ENCODE data around the gene DHTKD1. TPM values are rescaled to one million over a fixed set of nuclear protein-coding genes. Genes with fewer than 3 reads are reported as not detected.

Gene DHTKD1
- total RNA-seq, 1 donor from 2014 or later: 31.7 TPM

DNA sequence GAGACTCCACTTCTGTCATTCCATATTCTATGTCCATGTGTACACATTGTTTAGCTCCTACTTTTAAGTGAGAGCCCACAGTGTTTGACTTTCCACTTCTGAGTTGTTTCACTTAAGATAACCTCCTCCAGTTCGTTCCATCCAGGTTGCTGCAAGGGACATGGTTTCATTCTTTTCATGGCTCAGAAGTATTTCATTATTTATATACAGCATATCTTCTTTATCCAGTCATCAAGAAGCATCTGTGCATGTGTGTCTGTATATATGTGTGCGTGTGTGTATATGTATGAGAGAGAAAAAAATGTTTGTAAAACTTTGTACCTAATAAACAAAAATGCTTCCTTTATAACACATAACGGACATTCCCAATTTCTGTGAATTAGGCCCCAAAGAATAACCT lies 66.9 kb downstream of the DHTKD1 start:
- no peak overlapping the region for H3K4me3 Mint-ChIP-seq (ENCODE audit: unreplicated experiment)
- no peaks in the 10 kb centered on the region for H3K4me1 Mint-ChIP-seq (ENCODE audit: unreplicated experiment)
- H3K9me3 Mint-ChIP-seq (ENCODE audit: unreplicated experiment): no peaks in the 10 kb centered on the region
- H3K27me3 Mint-ChIP-seq (ENCODE audit: unreplicated experiment): no peaks in the 10 kb centered on the region
- TF ChIP-seq, protein P1, sequence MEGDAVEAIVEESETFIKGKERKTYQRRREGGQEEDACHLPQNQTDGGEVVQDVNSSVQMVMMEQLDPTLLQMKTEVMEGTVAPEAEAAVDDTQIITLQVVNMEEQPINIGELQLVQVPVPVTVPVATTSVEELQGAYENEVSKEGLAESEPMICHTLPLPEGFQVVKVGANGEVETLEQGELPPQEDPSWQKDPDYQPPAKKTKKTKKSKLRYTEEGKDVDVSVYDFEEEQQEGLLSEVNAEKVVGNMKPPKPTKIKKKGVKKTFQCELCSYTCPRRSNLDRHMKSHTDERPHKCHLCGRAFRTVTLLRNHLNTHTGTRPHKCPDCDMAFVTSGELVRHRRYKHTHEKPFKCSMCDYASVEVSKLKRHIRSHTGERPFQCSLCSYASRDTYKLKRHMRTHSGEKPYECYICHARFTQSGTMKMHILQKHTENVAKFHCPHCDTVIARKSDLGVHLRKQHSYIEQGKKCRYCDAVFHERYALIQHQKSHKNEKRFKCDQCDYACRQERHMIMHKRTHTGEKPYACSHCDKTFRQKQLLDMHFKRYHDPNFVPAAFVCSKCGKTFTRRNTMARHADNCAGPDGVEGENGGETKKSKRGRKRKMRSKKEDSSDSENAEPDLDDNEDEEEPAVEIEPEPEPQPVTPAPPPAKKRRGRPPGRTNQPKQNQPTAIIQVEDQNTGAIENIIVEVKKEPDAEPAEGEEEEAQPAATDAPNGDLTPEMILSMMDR (IDR thresholded peaks at IDR 0.05; ENCODE audit: unreplicated experiment): no peak
- no peak overlapping the region for H3K27ac Mint-ChIP-seq (ENCODE audit: unreplicated experiment)
- H3K36me3 Mint-ChIP-seq (ENCODE audit: low read depth, unreplicated experiment): peaks cover 6% of the 10 kb centered on the region
- DNase-seq (ENCODE audit: low spot score): no peak

DNA sequence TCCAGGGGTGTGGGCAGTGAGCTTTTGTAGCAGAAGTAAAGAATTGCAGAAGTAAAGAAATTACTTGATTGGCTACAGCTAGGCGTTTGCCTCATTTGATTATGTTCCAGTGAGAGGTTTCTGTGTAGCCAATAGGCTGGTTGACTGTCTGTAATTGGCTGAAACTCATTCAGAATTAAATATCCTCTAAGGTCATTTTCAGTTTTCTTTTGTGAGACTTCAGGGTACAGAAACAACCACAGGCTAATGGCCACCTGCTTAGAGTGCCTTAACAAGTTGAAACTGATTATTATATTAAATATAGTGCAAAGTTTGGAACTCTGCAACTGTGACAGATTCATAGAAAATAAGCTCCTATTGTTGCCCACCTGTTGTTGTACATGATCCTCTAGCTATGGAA lies 71.3 kb downstream of the DHTKD1 start:
- TF ChIP-seq, protein P1 (IDR thresholded peaks at IDR 0.05; ENCODE audit: unreplicated experiment): no peak
- Mint-ChIP-seq H3K36me3 (ENCODE audit: low read depth, unreplicated experiment) (peaks cover 19% of the 10 kb centered on the region), H3K4me1 (ENCODE audit: unreplicated experiment) (no peaks in the 10 kb centered on the region), H3K9me3 (ENCODE audit: unreplicated experiment) (no peaks in the 10 kb centered on the region), H3K27ac (ENCODE audit: unreplicated experiment) (no peak overlapping the region), H3K27me3 (ENCODE audit: unreplicated experiment) (no peaks in the 10 kb centered on the region), H3K4me3 (ENCODE audit: unreplicated experiment) (no peak overlapping the region)
- no peak for DNase-seq (ENCODE audit: low spot score)

DNA sequence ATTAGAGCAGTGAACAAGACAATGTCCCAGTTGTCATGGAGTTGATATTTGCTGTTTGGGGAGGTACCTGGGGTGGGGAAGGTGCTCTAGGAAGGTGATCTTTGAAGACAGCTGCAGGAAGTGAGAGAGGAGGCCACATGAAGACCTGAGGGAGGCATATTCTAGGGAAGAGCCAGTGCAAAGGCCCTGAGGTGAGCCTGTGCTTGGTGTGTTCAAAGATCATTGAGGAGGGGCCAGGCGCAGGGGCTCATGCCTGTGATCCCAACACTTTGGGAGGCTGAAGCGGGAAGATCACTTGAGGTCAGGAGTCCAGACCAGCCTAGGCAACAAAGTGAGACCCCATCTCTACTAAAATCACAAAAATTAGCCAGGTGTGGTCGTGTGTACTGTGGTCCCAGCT lies 75.8 kb downstream of the DHTKD1 start:
- DNase-seq (ENCODE audit: low spot score): no peak
- no peaks in the 10 kb centered on the region for H3K4me1 Mint-ChIP-seq (ENCODE audit: unreplicated experiment)
- peaks cover 16% of the 10 kb centered on the region for H3K36me3 Mint-ChIP-seq (ENCODE audit: low read depth, unreplicated experiment)
- no peak overlapping the region for H3K27ac Mint-ChIP-seq (ENCODE audit: unreplicated experiment)
- TF ChIP-seq, protein P1 (IDR thresholded peaks at IDR 0.05; ENCODE audit: unreplicated experiment): no peak
- peak overlapping the region; percentile 26 for H3K4me3 Mint-ChIP-seq (ENCODE audit: unreplicated experiment)
- H3K9me3 Mint-ChIP-seq (ENCODE audit: unreplicated experiment): no peaks in the 10 kb centered on the region
- no peaks in the 10 kb centered on the region for H3K27me3 Mint-ChIP-seq (ENCODE audit: unreplicated experiment)

DNA sequence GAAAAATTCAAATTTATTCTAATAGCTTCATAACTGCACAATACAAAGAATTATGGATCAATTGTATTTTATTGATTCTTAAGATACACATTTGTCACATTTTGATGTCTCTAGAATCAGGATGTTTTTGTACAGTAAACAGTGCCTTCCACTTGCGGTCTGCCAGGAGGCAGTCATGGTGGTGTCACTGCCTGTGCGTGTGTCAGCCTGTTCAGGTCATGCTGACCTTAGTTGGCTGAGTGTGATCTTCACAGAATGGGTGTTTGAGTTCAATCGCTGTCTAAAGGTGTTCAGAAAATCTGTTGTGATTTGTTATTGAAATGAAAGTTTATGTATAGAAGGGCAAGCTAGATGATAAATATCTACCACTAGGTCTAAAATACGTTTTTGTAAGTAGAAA lies 81.4 kb downstream of the DHTKD1 start:
- Mint-ChIP-seq H3K4me1 (ENCODE audit: unreplicated experiment) (no peaks in the 10 kb centered on the region), H3K4me3 (ENCODE audit: unreplicated experiment) (no peak overlapping the region), H3K9me3 (ENCODE audit: unreplicated experiment) (no peaks in the 10 kb centered on the region), H3K27me3 (ENCODE audit: unreplicated experiment) (no peaks in the 10 kb centered on the region), H3K36me3 (ENCODE audit: low read depth, unreplicated experiment) (peaks cover 10% of the 10 kb centered on the region), H3K27ac (ENCODE audit: unreplicated experiment) (no peak overlapping the region)
- TF ChIP-seq, protein P1 (IDR thresholded peaks at IDR 0.05; ENCODE audit: unreplicated experiment): no peak
- no peak for DNase-seq (ENCODE audit: low spot score)

DNA sequence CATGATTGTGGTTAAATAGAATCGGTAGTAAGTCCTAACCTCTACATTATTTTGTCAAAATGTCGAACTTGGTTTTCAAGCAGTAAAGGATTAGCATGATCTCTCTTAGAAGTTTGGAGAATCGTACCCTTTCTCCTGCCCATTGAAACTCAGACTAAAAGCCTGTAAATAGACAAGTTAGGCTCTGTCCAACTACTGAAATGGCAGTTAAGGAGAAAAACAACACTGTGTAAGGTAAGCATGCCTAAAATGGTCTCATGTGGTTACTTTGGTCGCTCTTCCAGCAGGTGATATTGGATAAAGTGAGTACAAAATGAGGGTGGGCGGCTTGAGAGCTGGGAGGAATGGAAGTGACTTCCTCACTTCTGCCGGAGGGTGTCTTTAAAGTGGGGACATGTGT lies 85.8 kb downstream of the DHTKD1 start:
- Mint-ChIP-seq H3K9me3 (ENCODE audit: unreplicated experiment) (no peaks in the 10 kb centered on the region), H3K27ac (ENCODE audit: unreplicated experiment) (no peak overlapping the region), H3K36me3 (ENCODE audit: low read depth, unreplicated experiment) (peaks cover 10% of the 10 kb centered on the region), H3K4me3 (ENCODE audit: unreplicated experiment) (no peak overlapping the region), H3K4me1 (ENCODE audit: unreplicated experiment) (no peaks in the 10 kb centered on the region), H3K27me3 (ENCODE audit: unreplicated experiment) (no peaks in the 10 kb centered on the region)
- TF ChIP-seq, protein P1 (IDR thresholded peaks at IDR 0.05; ENCODE audit: unreplicated experiment): no peak
- DNase-seq (ENCODE audit: low spot score): no peak
